Body of pancreas (tissue), 4 donors: ENCODE results near the gene HHAT. TPM values are rescaled to one million over a fixed set of nuclear protein-coding genes. Genes with fewer than 3 reads are reported as not detected.

ENCODE experiments used
- ATAC-seq: fragments of 150-250 bp; one replicate; pipeline ENCODE4 v1.9.1; 2016
- DNase-seq, 4 donors: peaks; one replicate each; pipeline ENCODE4 v3.0.0-alpha.2; 2019
- H3K27ac ChIP-seq, 4 donors: fragments of 200-600 bp; sonication (generic); 1 replicate in 3 of 4; 2 replicates in 1 of 4; pipeline versions ENCODE4 v1.5.1 to v1.6.1; 2016 to 2019; ENCODE audit warnings: mild to moderate bottlenecking in 1 of 4, mixed read lengths in 1 of 4, moderate library complexity in 1 of 4
- H3K27me3 ChIP-seq, 2 donors: fragments of 200-600 bp; sonication (generic); one replicate each; pipeline ENCODE4 v1.6.0; 2016; ENCODE audit warnings: mild to moderate bottlenecking in 1 of 2
- H3K36me3 ChIP-seq, 2 donors: fragments of 200-600 bp; sonication (generic); replicated peaks in 1 of 2; 2 replicates each; pipeline ENCODE4 v1.5.1; 2016; ENCODE audit warnings: low read depth in 2 of 2; ENCODE audit not compliant: insufficient read depth in 1 of 2
- H3K4me1 ChIP-seq: fragments of 200-600 bp; sonication (generic); one replicate; pipeline ENCODE4 v1.6.0; 2016
- H3K4me3 ChIP-seq, 2 donors: fragments of 200-600 bp; sonication (generic); 1 replicate in 1 of 2; 2 replicates in 1 of 2; pipeline ENCODE4 v1.5.1; 2016 to 2019
- H3K9me3 ChIP-seq, 3 donors: fragments of 200-600 bp; sonication (generic); 1 replicate in 2 of 3; 2 replicates in 1 of 3; pipeline ENCODE4 v1.5.1; 2016
- CTCF ChIP-seq, 7 experiments: fragments of 450-650 bp in 4 of 7; fragments of 200-600 bp in 3 of 7; sonication (generic) in 3 of 7; IDR thresholded peaks; one replicate each; pipeline ENCODE4 v1.5.1; 2016 to 2019; ENCODE audit warnings: antibody characterized with exemption in 7 of 7
- POLR2A ChIP-seq, 3 donors: fragments of 450-650 bp; IDR thresholded peaks; one replicate each; pipeline ENCODE4 v1.6.1; 2016; ENCODE audit warnings: antibody characterized with exemption in 3 of 3, mild to moderate bottlenecking in 2 of 3
- WGBS, 2 donors: methylation state at CpG; one replicate each; pipeline ENCODE4 v1.1.5; 2017; 5-methylcytosine and 5-hydroxymethylcytosine counted together
- intact Hi-C: fragments of 100-400 bp; cut with DNase I; formaldehyde crosslinking; loops from one replicate; pipeline ENCODE4 v1.15.1; 2023
- total RNA-seq, 2 donors: library from RNA; depleted of rRNA; stranded (reverse); fragments of >200 nt; gene quantifications; one replicate each; pipeline ENCODE4 v1.1.0, GENCODE V29; 2016

HHAT gene
- total RNA-seq, 2 donors from 2014 or later = 4.4 to 19.4 TPM

GRCh38 chr1:210311726-210312493 is 16.8 kb upstream of the HHAT start:
- no peak overlapping the region for H3K27ac ChIP-seq
- 45 to 47% methylated on average over 18 of the region's 18 CpGs for WGBS, 2 donors
- intact Hi-C loops = no loop called here
- no peaks in the 10 kb centered on the region for H3K27me3 ChIP-seq
- ATAC-seq (no peak), DNase-seq (no peak)
- H3K36me3 ChIP-seq = no peaks in the 10 kb centered on the region
- H3K9me3 ChIP-seq = no peaks in the 10 kb centered on the region
- no peak overlapping the region for H3K4me3 ChIP-seq
- H3K4me1 ChIP-seq = peaks cover 7% of the 10 kb centered on the region
- TF ChIP-seq POLR2A (IDR thresholded peaks at IDR 0.05) (no peak), CTCF (IDR thresholded peaks at IDR 0.05) (no peak)

GRCh38 chr1:210313046-210313595 is 15.6 kb upstream of the HHAT start:
- Histone ChIP-seq H3K36me3 (no peaks in the 10 kb centered on the region), H3K9me3 (no peaks in the 10 kb centered on the region), H3K27ac (no peak overlapping the region), H3K4me3 (no peak overlapping the region), H3K27me3 (no peaks in the 10 kb centered on the region), H3K4me1 (peaks cover 7% of the 10 kb centered on the region)
- TF ChIP-seq POLR2A (IDR thresholded peaks at IDR 0.05) = no peak
- TF ChIP-seq CTCF (IDR thresholded peaks at IDR 0.05) = no peak
- DNase-seq = no peak
- WGBS, 2 donors = 67 to 79% methylated on average over 4 to 6 of the region's 6 CpGs
- ATAC-seq = no peak
- intact Hi-C loops = no loop called here

GRCh38 chr1:210313921-210314320 is 14.8 kb upstream of the HHAT start:
- H3K4me1 ChIP-seq = peaks cover 7% of the 10 kb centered on the region
- no peaks in the 10 kb centered on the region for H3K27me3 ChIP-seq
- no peak for TF ChIP-seq POLR2A (IDR thresholded peaks at IDR 0.05)
- no peak for TF ChIP-seq CTCF (IDR thresholded peaks at IDR 0.05)
- WGBS, 2 donors = 68 to 76% methylated on average over 1 of the region's 1 CpG
- intact Hi-C loops = no loop called here
- H3K36me3 ChIP-seq = no peaks in the 10 kb centered on the region
- ATAC-seq = no peak
- no peaks in the 10 kb centered on the region for H3K9me3 ChIP-seq
- no peak overlapping the region for H3K27ac ChIP-seq
- no peak overlapping the region for H3K4me3 ChIP-seq
- DNase-seq = no peak

GRCh38 chr1:210315529-210315928 is 13.2 kb upstream of the HHAT start:
- WGBS, 2 donors = 79 to 86% methylated on average over 6 of the region's 6 CpGs
- TF ChIP-seq CTCF (IDR thresholded peaks at IDR 0.05) (no peak), POLR2A (IDR thresholded peaks at IDR 0.05) (no peak)
- Histone ChIP-seq H3K27me3 (no peaks in the 10 kb centered on the region), H3K36me3 (no peaks in the 10 kb centered on the region), H3K27ac (no peak overlapping the region), H3K4me1 (peaks cover 7% of the 10 kb centered on the region), H3K9me3 (no peaks in the 10 kb centered on the region), H3K4me3 (no peak overlapping the region)
- intact Hi-C loops = no loop called here
- ATAC-seq (no peak), DNase-seq (no peak)

- Histone ChIP-seq H3K4me1 (no peaks in the 10 kb centered on the region), H3K9me3 (no peaks in the 10 kb centered on the region), H3K4me3 (no peak overlapping the region), H3K27ac (no peak overlapping the region), H3K27me3 (no peaks in the 10 kb centered on the region), H3K36me3 (no peaks in the 10 kb centered on the region)
- WGBS, 2 donors = 74 to 81% methylated on average over 3 of the region's 3 CpGs
- intact Hi-C loops = no loop called here
- ATAC-seq = no peak
- no peak for TF ChIP-seq POLR2A (IDR thresholded peaks at IDR 0.05)
- no peak for TF ChIP-seq CTCF (IDR thresholded peaks at IDR 0.05)
- DNase-seq = no peak
Measured at GRCh38 chr1:210321131-210321530, 7.6 kb upstream of the HHAT start.
